CD4-positive, alpha-beta T cell (primary cell): ENCODE data around the gene SKIDA1. TPM values are rescaled to one million over a fixed set of nuclear protein-coding genes. Genes with fewer than 3 reads are reported as not detected.

Experiments used
- ATAC-seq: fragments of 200-7000 bp; cut with Tn5 transposase; one replicate; pipeline ENCODE4 v1.10.0; 2022; ENCODE audit warnings: mild to moderate bottlenecking; ENCODE audit not compliant: poor library complexity
- CTCF ChIA-PET: fragments of 350-600 bp; sonication (Branson Sonifier 250); formaldehyde crosslinking; loops from one replicate; lab custom pipeline; 2021; ENCODE audit warnings: antibody characterized with exemption, inconsistent platforms; lab: Charles Lee
- POLR2A ChIA-PET: fragments of 350-600 bp; sonication (Branson Sonifier 250); formaldehyde crosslinking; loops from one replicate; lab custom pipeline; 2021; ENCODE audit warnings: antibody characterized with exemption, inconsistent platforms; lab: Charles Lee
- DNase-seq, 14 experiments: peaks; one replicate each; pipeline ENCODE4 v3.0.0-alpha.2; 2013 to 2020; ENCODE audit warnings: mixed read lengths in 2 of 14
- H3K27ac ChIP-seq, 2 donors: one replicate each; pipeline versions ENCODE4 v1.5.1 to v1.7.0; 2013; ENCODE audit warnings: low read length in 2 of 2, low read depth in 1 of 2, mild to moderate bottlenecking in 1 of 2
- H3K27me3 ChIP-seq, 2 experiments: 1 replicate in 1 of 2; 2 replicates in 1 of 2; pipeline versions ENCODE4 v1.6.1 to v1.7.0; 2013; ENCODE audit warnings: low read length in 2 of 2, control low read depth in 1 of 2, mild to moderate bottlenecking in 1 of 2, moderate library complexity in 1 of 2; ENCODE audit not compliant: insufficient read depth in 2 of 2, control insufficient read depth in 1 of 2
- H3K36me3 ChIP-seq: one replicate; pipeline ENCODE4 v1.6.1; 2013; ENCODE audit warnings: low read length, control low read depth; ENCODE audit not compliant: insufficient read depth
- H3K4me1 ChIP-seq: one replicate; pipeline ENCODE4 v1.6.1; 2013; ENCODE audit warnings: low read length, control low read depth; ENCODE audit not compliant: insufficient read depth
- H3K4me3 ChIP-seq: one replicate; pipeline ENCODE4 v1.5.1; 2013; ENCODE audit warnings: mild to moderate bottlenecking, low read length, moderate library complexity
- H3K9me3 ChIP-seq, 2 experiments: 1 replicate in 1 of 2; 2 replicates in 1 of 2; pipeline versions ENCODE4 v1.6.1 to v1.7.0; 2013; ENCODE audit warnings: low read length in 2 of 2, mild to moderate bottlenecking in 2 of 2, control low read depth in 1 of 2, moderate library complexity in 1 of 2; ENCODE audit not compliant: control insufficient read depth in 1 of 2, insufficient read depth in 1 of 2
- H3K27ac Mint-ChIP-seq: one replicate; pipeline ENCODE4 v1.8.0; 2020; ENCODE audit warnings: mixed read lengths
- H3K27me3 Mint-ChIP-seq: one replicate; pipeline ENCODE4 v1.8.0; 2021; ENCODE audit warnings: mixed read lengths
- H3K36me3 Mint-ChIP-seq: one replicate; pipeline ENCODE4 v1.8.0; 2021; ENCODE audit warnings: low read depth, mixed read lengths
- H3K4me1 Mint-ChIP-seq: one replicate; pipeline ENCODE4 v1.8.0; 2021; ENCODE audit warnings: low read depth, mixed read lengths
- H3K4me3 Mint-ChIP-seq: one replicate; pipeline ENCODE4 v1.8.0; 2020; ENCODE audit warnings: mild to moderate bottlenecking, mixed read lengths
- H3K9me3 Mint-ChIP-seq: one replicate; pipeline ENCODE4 v1.8.0; 2020; ENCODE audit warnings: mixed read lengths
- intact Hi-C, 2 experiments: fragments of 100-400 bp; cut with DNase I in 1 of 2; cut with micrococcal nuclease in 1 of 2; formaldehyde crosslinking; loops; one replicate each; pipeline versions ENCODE4 v1.15.1 to v1.9.0; 2023 to 2025; cut with DNase I, micrococcal nuclease
- total RNA-seq, 174 experiments: library from RNA in 2 of 174; stranded (reverse) in 2 of 174; gene quantifications; one replicate each; pipeline ENCODE4 v1.2.3 and lab custom pipeline; 2021 to 2026
- TF ChIP-seq, protein P1 (sequence below): fragments of 200-600 bp; IDR thresholded peaks from one replicate; pipeline ENCODE4 v1.8.0; 2022; ENCODE audit warnings: antibody characterized with exemption, mild to moderate bottlenecking

Gene SKIDA1
- total RNA-seq, 2 experiments from 2014 or later: 0.22 to 0.25 TPM

DNA sequence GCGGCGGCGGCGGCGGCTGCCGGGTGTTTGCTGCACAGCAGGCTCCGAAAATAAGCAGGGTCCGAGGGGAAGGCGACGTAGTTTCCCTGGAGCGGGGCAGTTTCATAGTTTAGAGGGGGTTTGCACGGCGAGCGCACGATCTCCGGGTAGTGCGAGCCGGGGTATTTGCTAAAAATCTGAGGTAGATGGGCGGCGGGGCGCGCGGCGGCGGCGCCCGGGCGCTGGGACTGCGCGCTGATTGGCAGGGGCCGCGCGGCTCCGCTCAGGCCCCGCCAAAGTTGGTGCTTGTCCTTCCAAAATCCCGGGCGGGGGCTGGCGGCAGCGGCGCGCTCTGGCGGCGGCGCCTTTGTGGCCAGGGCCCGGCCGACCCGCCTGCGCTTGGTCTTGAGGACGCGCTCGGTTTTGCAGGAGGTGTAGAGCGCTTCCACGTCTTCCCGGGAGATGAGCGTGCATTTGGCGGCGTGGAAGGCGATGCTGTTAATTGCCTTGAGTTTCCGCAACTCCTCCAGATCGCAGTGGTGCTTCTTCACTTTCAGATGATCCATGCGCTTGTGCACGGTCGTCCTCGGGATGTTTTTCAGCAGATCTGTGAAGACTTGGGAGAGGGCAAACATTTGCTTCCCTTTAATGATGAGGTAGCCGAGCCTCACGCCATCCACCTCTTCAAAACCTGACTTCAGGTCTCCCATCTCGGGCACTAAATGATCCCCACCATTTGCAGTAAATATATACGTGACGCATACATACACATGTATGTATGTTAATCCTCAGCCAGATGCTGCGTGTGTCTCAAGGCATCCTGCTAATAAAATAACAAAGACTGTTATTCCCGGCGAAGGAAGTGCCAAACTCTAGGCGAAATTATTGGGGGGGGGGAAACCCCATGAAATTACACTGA lies 8.1 kb downstream of the SKIDA1 start:
- peak overlapping the region; percentile 85 for H3K4me3 Mint-ChIP-seq
- ATAC-seq (peak; percentile 19), DNase-seq (peak in 4 of 14 experiments; percentile 20 to 58 (median 42))
- Histone ChIP-seq H3K4me1 (peaks cover 39% of the 10 kb centered on the region), H3K9me3 (peaks cover 0 to 7% of the 10 kb centered on the region in 2 experiments), H3K27me3 (peaks cover 53 to 79% of the 10 kb centered on the region in 2 experiments), H3K4me3 (peak overlapping the region; percentile 39), H3K27ac (no peak overlapping the region), H3K36me3 (no peaks in the 10 kb centered on the region)
- TF ChIP-seq, protein P1, sequence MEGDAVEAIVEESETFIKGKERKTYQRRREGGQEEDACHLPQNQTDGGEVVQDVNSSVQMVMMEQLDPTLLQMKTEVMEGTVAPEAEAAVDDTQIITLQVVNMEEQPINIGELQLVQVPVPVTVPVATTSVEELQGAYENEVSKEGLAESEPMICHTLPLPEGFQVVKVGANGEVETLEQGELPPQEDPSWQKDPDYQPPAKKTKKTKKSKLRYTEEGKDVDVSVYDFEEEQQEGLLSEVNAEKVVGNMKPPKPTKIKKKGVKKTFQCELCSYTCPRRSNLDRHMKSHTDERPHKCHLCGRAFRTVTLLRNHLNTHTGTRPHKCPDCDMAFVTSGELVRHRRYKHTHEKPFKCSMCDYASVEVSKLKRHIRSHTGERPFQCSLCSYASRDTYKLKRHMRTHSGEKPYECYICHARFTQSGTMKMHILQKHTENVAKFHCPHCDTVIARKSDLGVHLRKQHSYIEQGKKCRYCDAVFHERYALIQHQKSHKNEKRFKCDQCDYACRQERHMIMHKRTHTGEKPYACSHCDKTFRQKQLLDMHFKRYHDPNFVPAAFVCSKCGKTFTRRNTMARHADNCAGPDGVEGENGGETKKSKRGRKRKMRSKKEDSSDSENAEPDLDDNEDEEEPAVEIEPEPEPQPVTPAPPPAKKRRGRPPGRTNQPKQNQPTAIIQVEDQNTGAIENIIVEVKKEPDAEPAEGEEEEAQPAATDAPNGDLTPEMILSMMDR: no peak
- intact Hi-C loops: loop anchor here in 1 of 2 experiments (5.0 kb wide), 1 partner anchor 825 kb away; no protein-coding TSS in a partner anchor
- no peaks in the 10 kb centered on the region for H3K9me3 Mint-ChIP-seq
- peaks cover 89% of the 10 kb centered on the region for H3K27me3 Mint-ChIP-seq
- ChIA-PET CTCF (interaction anchor here (0.6 to 4.9 kb wide), 3 partner anchors 21 to 436 kb away, joined by 4 to 29 read pairs (median 16); no protein-coding TSS in a partner anchor), POLR2A (interaction anchor here (0.6 to 1.7 kb wide), 10 partner anchors 10 to 1705 kb away, joined by 3 to 19 read pairs (median 6); partner anchors contain the start of gene MLLT10)
- H3K27ac Mint-ChIP-seq: no peak overlapping the region
- H3K4me1 Mint-ChIP-seq: peaks cover 44% of the 10 kb centered on the region
- no peaks in the 10 kb centered on the region for H3K36me3 Mint-ChIP-seq

DNA sequence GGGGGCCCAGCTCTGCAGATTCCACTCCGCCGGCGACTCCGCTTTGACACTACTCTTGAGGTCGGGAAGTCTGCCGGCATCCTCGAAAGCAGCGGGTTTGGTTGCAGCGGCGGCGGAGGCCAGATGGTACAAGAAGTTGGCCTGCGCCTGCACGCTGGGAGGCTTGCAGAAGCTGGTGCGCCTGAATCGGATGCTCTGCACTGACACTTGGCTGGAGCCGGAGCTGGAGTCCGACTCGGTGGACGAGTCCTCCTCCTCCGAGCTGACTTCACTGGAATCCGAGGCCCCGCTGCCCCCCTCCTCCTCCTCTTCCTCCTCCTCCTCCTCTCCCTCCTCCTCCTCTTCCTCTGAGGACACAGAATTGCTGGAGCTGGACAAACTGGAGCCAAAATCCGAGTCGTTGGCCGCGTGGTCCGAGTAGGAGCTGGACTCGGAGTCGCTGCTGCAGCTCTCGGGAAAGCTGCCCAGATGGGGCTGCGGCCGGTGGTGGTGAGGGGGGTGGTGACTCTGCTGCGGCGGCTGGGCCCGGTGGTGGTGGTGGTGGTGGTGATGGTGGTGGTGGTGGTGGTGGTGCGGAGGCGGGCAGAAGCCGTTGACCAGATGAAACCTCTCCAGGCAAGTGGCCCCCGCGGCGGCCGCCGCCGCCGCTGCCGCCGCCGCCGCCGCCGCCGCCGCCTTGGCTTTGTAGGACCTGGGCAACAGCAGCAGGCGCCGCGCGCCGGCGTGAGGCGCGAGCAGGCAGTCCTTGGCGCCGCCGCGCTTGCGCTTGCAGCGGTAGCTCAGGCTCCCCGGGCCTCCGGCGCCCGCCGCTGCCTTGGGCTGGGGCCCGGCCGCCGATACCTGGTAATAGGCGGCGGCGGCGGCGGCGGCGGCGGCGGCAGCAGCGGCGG lies 9.0 kb downstream of the SKIDA1 start:
- ATAC-seq (peak; percentile 66), DNase-seq (peak in 9 of 14 experiments; percentile 31 to 83 (median 54))
- Mint-ChIP-seq H3K36me3 (no peaks in the 10 kb centered on the region), H3K27me3 (peaks cover 92% of the 10 kb centered on the region), H3K27ac (no peak overlapping the region), H3K4me1 (peaks cover 44% of the 10 kb centered on the region), H3K9me3 (no peaks in the 10 kb centered on the region), H3K4me3 (peak overlapping the region; percentile 77)
- peak overlapping the region; percentile 39 for H3K4me3 ChIP-seq
- POLR2A ChIA-PET: interaction anchor here (1.2 to 2.2 kb wide), 6 partner anchors 9 to 920 kb away, joined by 3 to 15 read pairs (median 6); partner anchors contain the start of gene SKIDA1
- H3K4me1 ChIP-seq: peaks cover 39% of the 10 kb centered on the region
- no peak overlapping the region for H3K27ac ChIP-seq
- CTCF ChIA-PET: interaction anchor here (0.6 to 4.9 kb wide), 3 partner anchors 10 to 95 kb away, joined by 3 to 29 read pairs (median 3); no protein-coding TSS in a partner anchor
- H3K27me3 ChIP-seq: peaks cover 58 to 84% of the 10 kb centered on the region in 2 experiments
- no peaks in the 10 kb centered on the region for H3K36me3 ChIP-seq
- H3K9me3 ChIP-seq: peaks cover 0 to 7% of the 10 kb centered on the region in 2 experiments
- intact Hi-C loops: loop anchor here in 1 of 2 experiments (1.0 to 5.0 kb wide), 2 partner anchors 9 to 826 kb away; partner anchors contain the start of gene SKIDA1
- TF ChIP-seq, protein P1: no peak
